HepG2 (cell line): ENCODE measurements around the gene GAL3ST1. TPM values are rescaled to one million over a fixed set of nuclear protein-coding genes. Genes with fewer than 3 reads are reported as not detected.

Source experiments
- ATAC-seq: fragments of 200-7000 bp; cut with Tn5 transposase; 3 replicates; pipeline ENCODE4 v1.9.1; 2020; ENCODE audit warnings: mild to moderate bottlenecking, moderate library complexity
- BruUV-seq: library from RNA; stranded (reverse); fragments of 400-500 nt; replicated peaks from 2 replicates; lab custom pipeline; 2021; lab: Mats Ljungman, UMichigan
- CTCF ChIA-PET: fragments of 300-600 bp; formaldehyde crosslinking; extraction: SDS; loops from one replicate; lab custom pipeline; 2021; ENCODE audit warnings: low total read pairs, inconsistent platforms, low intra/inter-chr PET ratio; lab: Yijun Ruan, JAX
- POLR2A ChIA-PET: fragments of 350-600 bp; sonication (Branson Sonifier 250); formaldehyde crosslinking; loops from one replicate; lab custom pipeline; 2020; ENCODE audit warnings: antibody characterized with exemption, inconsistent platforms; lab: Yijun Ruan, JAX
- DNase-seq: peaks from one replicate; pipeline ENCODE4 v3.0.0-alpha.2; 2015; ENCODE audit warnings: low spot score
- FAIRE-seq: peaks from 3 replicates; lab custom pipeline; 2011; peaks lifted over from hg19 to GRCh38; lab: Jason Lieb, UNC
- H2AFZ ChIP-seq: one replicate; pipeline ENCODE4 v1.6.1; 2011; ENCODE audit warnings: low read length, inconsistent platforms
- H3K27ac ChIP-seq: fragments of 300-600 bp; 3 replicates; pipeline ENCODE4 v1.8.0; 2011; ENCODE audit warnings: mixed run types, mild to moderate bottlenecking, mixed read lengths, low read length, inconsistent platforms; ENCODE audit not compliant: insufficient read depth; ENCODE audit errors: extremely low read length
- H3K27me3 ChIP-seq, 2 experiments: fragments of 200-600 bp in 1 of 2; 2 replicates in 1 of 2; 3 replicates in 1 of 2; pipeline versions ENCODE4 v1.6.0 to v1.8.0; 2011; ENCODE audit warnings: low read length in 2 of 2, mild to moderate bottlenecking in 2 of 2, moderate library complexity in 2 of 2, inconsistent platforms in 1 of 2; ENCODE audit not compliant: insufficient read depth in 2 of 2, control insufficient read depth in 1 of 2
- H3K36me3 ChIP-seq, 2 experiments: fragments of 200-600 bp in 1 of 2; replicated peaks in 1 of 2; 2 replicates in 1 of 2; 3 replicates in 1 of 2; pipeline versions ENCODE4 v1.5.1 to v1.8.0; 2011; ENCODE audit warnings: low read length in 2 of 2, inconsistent platforms in 1 of 2; ENCODE audit not compliant: insufficient read depth in 2 of 2, control insufficient read depth in 1 of 2
- H3K4me1 ChIP-seq: 2 replicates; pipeline ENCODE4 v1.5.1; 2012; ENCODE audit warnings: low read length, inconsistent platforms; ENCODE audit not compliant: insufficient read depth
- H3K4me2 ChIP-seq: 2 replicates; pipeline ENCODE4 v1.6.0; 2011; ENCODE audit warnings: low read depth, low read length, inconsistent platforms
- H3K4me3 ChIP-seq, 3 experiments: fragments of 200-600 bp in 1 of 3; sonication (generic), shearing (Covaris generic) in 1 of 3; replicated peaks in 1 of 3; 2 replicates each; pipeline ENCODE4 v1.5.1; 2011 to 2016; ENCODE audit warnings: low read length in 3 of 3, inconsistent platforms in 2 of 3, low read depth in 2 of 3, mild to moderate bottlenecking in 2 of 3, control low read depth in 1 of 3, mixed read lengths in 1 of 3; ENCODE audit not compliant: insufficient read depth in 1 of 3
- H3K79me2 ChIP-seq: one replicate; pipeline ENCODE4 v1.6.1; 2011; ENCODE audit warnings: low read length, inconsistent platforms; ENCODE audit not compliant: insufficient read depth
- H3K9ac ChIP-seq: 2 replicates; pipeline ENCODE4 v1.6.0; 2011; ENCODE audit warnings: mild to moderate bottlenecking, low read depth, low read length, inconsistent platforms; ENCODE audit not compliant: insufficient read depth
- H3K9me3 ChIP-seq: 2 replicates; pipeline ENCODE4 v1.5.1; 2012; ENCODE audit warnings: mild to moderate bottlenecking, low read length
- H4K20me1 ChIP-seq: 2 replicates; pipeline ENCODE4 v1.6.0; 2011; ENCODE audit warnings: inconsistent platforms, mild to moderate bottlenecking, low read length, moderate library complexity; ENCODE audit not compliant: insufficient read depth
- MAZ ChIP-seq, 2 experiments: sonication (generic) in 1 of 2; formaldehyde crosslinking in 1 of 2; IDR thresholded peaks; 2 replicates each; pipeline versions ENCODE4 v1.5.0 to v1.6.1; 2012 to 2020; ENCODE audit warnings: low read depth in 2 of 2, mild to moderate bottlenecking in 2 of 2, borderline replicate concordance in 1 of 2, improper control_type of control experiment in 1 of 2, low read length in 1 of 2, missing genetic modification reagents in 1 of 2, moderate library complexity in 1 of 2
- PCBP2 ChIP-seq: fragments of 200-400 bp; formaldehyde crosslinking; optimal IDR thresholded peaks from 2 replicates; pipeline ENCODE3; 2018; ENCODE audit warnings: low read length, low read depth; ENCODE audit not compliant: poor library complexity, severe bottlenecking
- PHB2 ChIP-seq: fragments of 450-650 bp; IDR thresholded peaks from 2 replicates; pipeline ENCODE4 v1.6.1; 2018; ENCODE audit not compliant: partially characterized antibody
- TCF7L2 ChIP-seq: IDR thresholded peaks from 2 replicates; pipeline ENCODE4 v1.6.1; 2011; ENCODE audit warnings: mild to moderate bottlenecking, low read depth, low read length, moderate library complexity
- ZNF224 ChIP-seq: sonication (generic); formaldehyde crosslinking; IDR thresholded peaks from 2 replicates; pipeline ENCODE4 v1.5.0; 2020; ENCODE audit warnings: mild to moderate bottlenecking, missing genetic modification reagents
- ZNF580 ChIP-seq: IDR thresholded peaks from 2 replicates; pipeline ENCODE4 v1.6.1; 2016; ENCODE audit warnings: low read depth, borderline replicate concordance
- ZSCAN20 ChIP-seq: sonication (generic); formaldehyde crosslinking; IDR thresholded peaks from 2 replicates; pipeline ENCODE4 v1.4.0; 2020; ENCODE audit warnings: missing genetic modification reagents, mild to moderate bottlenecking, borderline replicate concordance
- WGBS: methylation state at CpG from one replicate; pipeline ENCODE4 v1.1.6; 2017; ENCODE audit warnings: low lambda C conversion rate; 5-methylcytosine and 5-hydroxymethylcytosine counted together
- in situ Hi-C: cut with HindIII; loops from 2 replicates; pipeline ENCODE4 v1.10.0; 2017; ENCODE audit warnings: low pct_unique_long_range_greater_than_20kb; ENCODE audit not compliant: extremely low pct_ligation_motif_present
- intact Hi-C: fragments of 100-400 bp; cut with micrococcal nuclease; formaldehyde crosslinking; loops from one replicate; pipeline ENCODE4 v1.10.0; 2022; ENCODE audit not compliant: unreplicated experiment
- polyA plus RNA-seq, 8 experiments: library from polyadenylated mRNA; depleted of rRNA in 3 of 8; stranded (reverse) in 7 of 8; unstranded in 1 of 8; fragments of >200 nt; fragmentation: Illumina TruSeq in 4 of 8; extraction: Trizol in 4 of 8; gene quantifications; 2 replicates each; pipeline versions ENCODE4 v1.2.1 to v1.2.3, GENCODE V29; 2011 to 2016; ENCODE audit warnings: low read depth in 4 of 8, missing spikeins in 1 of 8, mixed read lengths in 1 of 8; ENCODE audit not compliant: insufficient read depth in 1 of 8
- total RNA-seq, 5 experiments: library from RNA; depleted of rRNA; stranded (reverse); fragments of >200 nt; fragmentation: Illumina TruSeq; extraction: Trizol; gene quantifications; 2 replicates each; pipeline ENCODE4 v1.2.3, GENCODE V29; 2016; ENCODE audit warnings: low read depth in 1 of 5

The GAL3ST1 gene
- total and polyA plus RNA-seq, 2 of the 13 experiments (the other 11 are each of a cell fraction or from before 2014, with no cell fraction given): 4.4 to 14.7 TPM

GRCh38 chr22:30521368-30522156, 52.9 kb downstream of the GAL3ST1 start:
- TF ChIP-seq PHB2 (peak; percentile 34), PCBP2 (no peak), MAZ (IDR thresholded peaks at IDR 0.05; ENCODE audit: borderline replicate concordance, low read depth, low read length) (no peak), MAZ (CRISPR knock-in tag; IDR thresholded peaks at IDR 0.05; ENCODE audit: low read depth) (no peak), ZNF224 (CRISPR knock-in tag) (no peak), ZSCAN20 (CRISPR knock-in tag) (no peak), TCF7L2 (no peak), ZNF580 (no peak)
- TF ChIP-seq, all 625 proteins: peak for 1
- Histone ChIP-seq H3K79me2 (no peaks in the 10 kb centered on the region), H2AFZ (no peak overlapping the region), H3K9me3 (no peaks in the 10 kb centered on the region), H3K9ac (no peak overlapping the region), H3K4me2 (no peak overlapping the region), H3K4me3 (no peak overlapping the region), H3K27me3 (no peaks in the 10 kb centered on the region), H3K4me1 (peaks cover 7% of the 10 kb centered on the region), H3K36me3 (no peaks in the 10 kb centered on the region), H3K27ac (no peak overlapping the region), H4K20me1 (no peaks in the 10 kb centered on the region)
- BruUV-seq: no TSS peak
- in situ Hi-C loops (no loop called here), intact Hi-C loops (no loop called here)
- ChIA-PET CTCF (no interaction called here), POLR2A (no interaction called here)
- no peak for ATAC-seq
- FAIRE-seq: no peak
- 33% methylated on average over 3 of the region's 5 CpGs for WGBS
- DNase-seq: no peak
